ENCODE data around the gene SLC45A1. TPM values are rescaled to one million over a fixed set of nuclear protein-coding genes. Genes with fewer than 3 reads are reported as not detected.

The SLC45A1 gene
- total RNA-seq, 4 donors from 2014 or later = 5.4 to 15.1 (median 7.6) TPM

DNA sequence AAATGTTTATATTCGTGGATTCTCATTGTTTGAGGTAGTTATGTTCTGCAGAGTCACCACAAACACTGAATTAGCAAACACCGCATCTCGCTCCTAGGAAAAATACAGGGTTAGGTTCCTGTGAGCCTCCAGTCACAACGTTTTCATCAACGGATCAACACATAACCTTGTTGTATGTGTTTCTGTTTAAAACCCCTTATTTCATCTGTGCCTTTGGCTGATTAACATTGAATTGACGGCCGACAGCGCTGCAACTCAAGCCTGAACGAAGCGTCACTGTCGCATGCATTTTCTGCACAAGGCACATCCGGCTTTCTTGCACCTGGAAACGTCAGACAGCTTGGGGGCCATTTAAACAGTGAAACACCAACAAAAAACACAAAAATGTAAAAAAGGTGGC, 8.4 kb downstream of the SLC45A1 start:
- DNase-seq (ENCODE audit: low spot score in 2 of 2) = no peak
- H3K9me3 ChIP-seq = no peaks in the 10 kb centered on the region
- no peak overlapping the region for H3K27ac ChIP-seq
- no peak overlapping the region for H3K4me3 ChIP-seq
- H3K4me1 ChIP-seq = no peaks in the 10 kb centered on the region
- H3K36me3 ChIP-seq = peaks cover 0 to 57% (median 0%) of the 10 kb centered on the region in 3 donors
- no peaks in the 10 kb centered on the region for H3K27me3 ChIP-seq
- 94% methylated on average over 13 of the region's 13 CpGs for WGBS, 2 donors
- TF ChIP-seq, protein P1, sequence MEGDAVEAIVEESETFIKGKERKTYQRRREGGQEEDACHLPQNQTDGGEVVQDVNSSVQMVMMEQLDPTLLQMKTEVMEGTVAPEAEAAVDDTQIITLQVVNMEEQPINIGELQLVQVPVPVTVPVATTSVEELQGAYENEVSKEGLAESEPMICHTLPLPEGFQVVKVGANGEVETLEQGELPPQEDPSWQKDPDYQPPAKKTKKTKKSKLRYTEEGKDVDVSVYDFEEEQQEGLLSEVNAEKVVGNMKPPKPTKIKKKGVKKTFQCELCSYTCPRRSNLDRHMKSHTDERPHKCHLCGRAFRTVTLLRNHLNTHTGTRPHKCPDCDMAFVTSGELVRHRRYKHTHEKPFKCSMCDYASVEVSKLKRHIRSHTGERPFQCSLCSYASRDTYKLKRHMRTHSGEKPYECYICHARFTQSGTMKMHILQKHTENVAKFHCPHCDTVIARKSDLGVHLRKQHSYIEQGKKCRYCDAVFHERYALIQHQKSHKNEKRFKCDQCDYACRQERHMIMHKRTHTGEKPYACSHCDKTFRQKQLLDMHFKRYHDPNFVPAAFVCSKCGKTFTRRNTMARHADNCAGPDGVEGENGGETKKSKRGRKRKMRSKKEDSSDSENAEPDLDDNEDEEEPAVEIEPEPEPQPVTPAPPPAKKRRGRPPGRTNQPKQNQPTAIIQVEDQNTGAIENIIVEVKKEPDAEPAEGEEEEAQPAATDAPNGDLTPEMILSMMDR (IDR thresholded peaks at IDR 0.05) = no peak
- TF ChIP-seq POLR2A (IDR thresholded peaks at IDR 0.05) (no peak), EP300 (IDR thresholded peaks at IDR 0.05) (no peak)

DNA sequence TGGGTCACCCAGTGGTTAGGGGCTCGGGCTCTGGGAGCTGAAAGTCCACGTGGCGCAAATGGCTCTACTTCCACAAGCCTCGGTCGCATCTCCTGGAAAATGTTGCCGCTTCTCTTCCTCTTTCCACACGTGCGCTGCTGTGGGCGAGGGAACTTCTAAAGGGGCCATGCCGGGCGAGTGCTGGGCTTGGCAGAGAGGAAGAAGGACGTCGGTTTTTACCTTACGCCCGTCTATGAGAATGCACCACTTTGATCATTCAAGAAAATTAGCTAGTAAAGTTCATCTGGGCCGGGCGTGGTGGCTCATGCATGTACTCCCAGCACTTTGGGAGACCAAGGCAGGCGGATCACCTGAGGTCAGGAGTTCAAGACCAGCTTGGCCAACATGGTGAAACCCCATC, 10.4 kb downstream of the SLC45A1 start:
- TF ChIP-seq EP300 (IDR thresholded peaks at IDR 0.05) = no peak
- TF ChIP-seq, protein P1 (IDR thresholded peaks at IDR 0.05) = no peak
- TF ChIP-seq POLR2A (IDR thresholded peaks at IDR 0.05) = no peak
- H3K36me3 ChIP-seq = peaks cover 0 to 73% (median 0%) of the 10 kb centered on the region in 3 donors
- 94% methylated on average over 18 of the region's 18 CpGs for WGBS, 2 donors
- no peaks in the 10 kb centered on the region for H3K27me3 ChIP-seq
- DNase-seq (ENCODE audit: low spot score in 2 of 2) = no peak
- H3K4me1 ChIP-seq = no peaks in the 10 kb centered on the region
- no peak overlapping the region for H3K27ac ChIP-seq
- H3K4me3 ChIP-seq = no peak overlapping the region
- no peaks in the 10 kb centered on the region for H3K9me3 ChIP-seq

DNA sequence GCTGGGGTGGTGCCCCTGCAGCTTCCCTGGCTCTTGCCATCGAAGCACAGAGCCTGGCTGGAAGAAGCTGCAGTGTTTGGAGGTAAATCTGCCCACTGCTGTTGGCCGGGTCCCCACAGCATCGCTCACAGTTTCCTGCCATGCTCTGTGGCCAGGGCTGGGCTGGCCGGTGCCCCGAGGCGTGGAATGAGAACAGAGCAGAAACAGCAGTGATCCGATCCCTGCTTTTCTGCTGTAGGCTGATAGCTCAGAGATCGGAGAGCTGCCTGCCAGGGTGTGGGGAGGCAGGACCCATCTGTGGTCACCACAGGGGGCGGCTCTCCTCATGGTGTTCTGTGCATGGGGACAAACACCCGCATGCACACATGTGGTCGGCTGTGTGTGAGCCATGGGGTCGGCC, 11.5 kb downstream of the SLC45A1 start:
- Histone ChIP-seq H3K27me3 (no peaks in the 10 kb centered on the region), H3K4me1 (no peaks in the 10 kb centered on the region), H3K36me3 (peaks cover 0 to 84% (median 0%) of the 10 kb centered on the region in 3 donors), H3K27ac (no peak overlapping the region), H3K4me3 (no peak overlapping the region), H3K9me3 (no peaks in the 10 kb centered on the region)
- 75 to 77% methylated on average over 11 to 12 of the region's 12 CpGs for WGBS, 2 donors
- no peak for DNase-seq (ENCODE audit: low spot score in 2 of 2)
- no peak for TF ChIP-seq EP300 (IDR thresholded peaks at IDR 0.05)
- no peak for TF ChIP-seq POLR2A (IDR thresholded peaks at IDR 0.05)
- TF ChIP-seq, protein P1 (IDR thresholded peaks at IDR 0.05) = no peak

DNA sequence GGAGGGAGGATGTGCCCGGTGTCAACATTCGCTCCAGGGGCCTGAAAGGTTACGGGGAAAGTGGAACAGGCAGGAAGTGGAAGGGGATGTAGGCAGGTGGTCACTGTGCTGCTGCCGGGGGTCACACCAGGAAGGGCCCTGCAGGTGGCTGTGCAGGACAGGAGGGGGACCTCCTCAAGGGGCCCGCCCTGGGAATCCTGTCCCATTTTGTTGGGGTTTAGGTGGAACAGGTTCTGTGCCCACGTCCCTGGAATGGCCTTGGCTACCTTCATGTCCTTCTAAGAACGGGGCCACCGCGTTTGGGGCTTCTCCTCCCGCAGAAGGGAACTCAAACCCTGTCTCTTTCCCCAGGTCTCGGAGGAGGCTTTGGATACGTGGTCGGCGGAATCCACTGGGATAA, 11.9 kb downstream of the SLC45A1 start:
- H3K36me3 ChIP-seq = peaks cover 0 to 81% (median 0%) of the 10 kb centered on the region in 3 donors
- no peak overlapping the region for H3K27ac ChIP-seq
- no peaks in the 10 kb centered on the region for H3K9me3 ChIP-seq
- H3K27me3 ChIP-seq = no peaks in the 10 kb centered on the region
- WGBS, 2 donors = 89% methylated on average over 14 of the region's 14 CpGs
- no peak overlapping the region for H3K4me3 ChIP-seq
- H3K4me1 ChIP-seq = no peaks in the 10 kb centered on the region
- no peak for DNase-seq (ENCODE audit: low spot score in 2 of 2)
- TF ChIP-seq EP300 (IDR thresholded peaks at IDR 0.05) = no peak

DNA sequence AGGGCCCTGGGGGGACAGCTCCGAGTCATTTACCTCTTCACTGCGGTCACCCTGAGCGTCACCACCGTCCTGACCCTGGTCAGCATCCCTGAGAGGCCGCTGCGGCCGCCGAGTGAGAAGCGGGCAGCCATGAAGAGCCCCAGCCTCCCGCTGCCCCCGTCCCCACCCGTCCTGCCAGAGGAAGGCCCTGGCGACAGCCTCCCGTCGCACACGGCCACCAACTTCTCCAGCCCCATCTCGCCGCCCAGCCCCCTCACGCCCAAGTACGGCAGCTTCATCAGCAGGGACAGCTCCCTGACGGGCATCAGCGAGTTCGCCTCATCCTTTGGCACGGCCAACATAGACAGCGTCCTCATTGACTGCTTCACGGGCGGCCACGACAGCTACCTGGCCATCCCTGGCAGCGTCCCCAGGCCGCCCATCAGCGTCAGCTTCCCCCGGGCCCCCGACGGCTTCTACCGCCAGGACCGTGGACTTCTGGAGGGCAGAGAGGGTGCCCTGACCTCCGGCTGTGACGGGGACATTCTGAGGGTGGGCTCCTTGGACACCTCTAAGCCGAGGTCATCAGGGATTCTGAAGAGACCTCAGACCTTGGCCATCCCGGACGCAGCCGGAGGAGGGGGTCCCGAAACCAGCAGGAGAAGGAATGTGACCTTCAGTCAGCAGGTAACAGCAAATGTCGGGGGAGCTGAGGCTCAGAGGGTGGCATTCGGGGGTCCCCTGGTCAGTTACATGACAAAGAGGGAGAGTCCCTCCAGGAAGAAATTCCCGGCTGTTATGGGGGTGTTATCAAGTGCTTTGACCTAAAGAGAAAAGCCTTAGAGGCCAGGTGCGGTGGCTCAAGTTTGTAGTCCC, 12.6 kb downstream of the SLC45A1 start:
- no peak for DNase-seq (ENCODE audit: low spot score in 2 of 2)
- no peaks in the 10 kb centered on the region for H3K27me3 ChIP-seq
- H3K4me1 ChIP-seq = no peaks in the 10 kb centered on the region
- H3K9me3 ChIP-seq = no peaks in the 10 kb centered on the region
- H3K4me3 ChIP-seq = no peak overlapping the region
- no peak for TF ChIP-seq EP300 (IDR thresholded peaks at IDR 0.05)
- no peak for TF ChIP-seq POLR2A (IDR thresholded peaks at IDR 0.05)
- TF ChIP-seq, protein P1 (IDR thresholded peaks at IDR 0.05) = no peak
- H3K36me3 ChIP-seq = peaks cover 0 to 84% (median 0%) of the 10 kb centered on the region in 3 donors
- WGBS, 2 donors = 93 to 94% methylated on average over 45 to 47 of the region's 47 CpGs
- no peak overlapping the region for H3K27ac ChIP-seq
